IMR-90 (cell line): ENCODE data around the gene SYT11. TPM values are rescaled to one million over a fixed set of nuclear protein-coding genes. Genes with fewer than 3 reads are reported as not detected.
A peak's percentile ranks its signal among the peaks of the same experiment; 100 is the strongest.

ENCODE experiments used
- ATAC-seq: fragments of 200-7000 bp; cut with Tn5 transposase; 2 replicates; pipeline ENCODE4 v1.9.1; 2020; ENCODE audit warnings: low read depth, mild to moderate bottlenecking, moderate library complexity
- BruUV-seq: library from RNA; stranded (reverse); fragments of 400-500 nt; replicated peaks from 2 replicates; lab custom pipeline; 2021; lab: Mats Ljungman, UMichigan
- CTCF ChIA-PET: fragments of 300-600 bp; formaldehyde crosslinking; extraction: SDS; loops from one replicate; lab custom pipeline; 2021; ENCODE audit warnings: antibody characterized with exemption; lab: Yijun Ruan, JAX
- POLR2A ChIA-PET: fragments of 300-600 bp; sonication (Branson Sonifier 250); formaldehyde crosslinking; loops from one replicate; lab custom pipeline; 2022; ENCODE audit warnings: antibody characterized with exemption; ENCODE audit not compliant: unreplicated experiment; lab: Charles Lee
- DNase-seq: peaks from one replicate; pipeline ENCODE4 v3.0.0; 2013
- H2AFZ ChIP-seq: replicated peaks from 2 replicates; pipeline ENCODE3; 2013; ENCODE audit warnings: low read length, mild to moderate bottlenecking; ENCODE audit not compliant: poor library complexity
- H2AK5ac ChIP-seq: 2 replicates; pipeline ENCODE4 v1.6.1; 2013; ENCODE audit warnings: low read depth, low read length, inconsistent platforms
- H2AK9ac ChIP-seq: replicated peaks from 2 replicates; pipeline ENCODE3; 2013; ENCODE audit warnings: mild to moderate bottlenecking, low read depth, low read length, moderate library complexity; ENCODE audit not compliant: poor library complexity
- H2BK120ac ChIP-seq: 2 replicates; pipeline ENCODE4 v1.6.1; 2013; ENCODE audit warnings: low read depth, low read length, inconsistent platforms
- H2BK15ac ChIP-seq: 3 replicates; pipeline ENCODE4 v1.6.1; 2013; ENCODE audit warnings: low read depth, low read length, inconsistent platforms
- H2BK20ac ChIP-seq: 2 replicates; pipeline ENCODE4 v1.6.1; 2013; ENCODE audit warnings: low read depth, mild to moderate bottlenecking, inconsistent platforms, low read length, moderate library complexity
- H2BK5ac ChIP-seq: 2 replicates; pipeline ENCODE4 v1.6.1; 2013; ENCODE audit warnings: mild to moderate bottlenecking, low read depth, low read length, inconsistent platforms; ENCODE audit not compliant: poor library complexity, severe bottlenecking
- H3K14ac ChIP-seq: replicated peaks from 2 replicates; pipeline ENCODE4 v1.6.1; 2013; ENCODE audit warnings: low read depth, low read length, inconsistent platforms
- H3K18ac ChIP-seq: 2 replicates; pipeline ENCODE4 v1.6.1; 2013; ENCODE audit warnings: low read depth, low read length, control low read depth
- H3K23ac ChIP-seq: 2 replicates; pipeline ENCODE4 v1.6.1; 2013; ENCODE audit warnings: low read depth, low read length, inconsistent platforms
- H3K27ac ChIP-seq: 2 replicates; pipeline ENCODE4 v1.5.1; 2013; ENCODE audit warnings: mild to moderate bottlenecking, control low read depth, low read length; ENCODE audit not compliant: insufficient read depth
- H3K27me3 ChIP-seq: 2 replicates; pipeline ENCODE4 v1.6.1; 2013; ENCODE audit warnings: low read length; ENCODE audit not compliant: control insufficient read depth, insufficient read depth
- H3K36me3 ChIP-seq: 2 replicates; pipeline ENCODE4 v1.6.1; 2013; ENCODE audit warnings: low read length, mixed read lengths; ENCODE audit not compliant: control insufficient read depth, insufficient read depth
- H3K4ac ChIP-seq: 2 replicates; pipeline ENCODE4 v1.6.1; 2013; ENCODE audit warnings: low read depth, low read length, inconsistent platforms
- H3K4me1 ChIP-seq: 2 replicates; pipeline ENCODE4 v1.6.1; 2013; ENCODE audit warnings: low read length, mixed read lengths; ENCODE audit not compliant: control insufficient read depth, insufficient read depth
- H3K4me2 ChIP-seq: 2 replicates; pipeline ENCODE4 v1.6.1; 2013; ENCODE audit warnings: low read depth, mild to moderate bottlenecking, control low read depth, low read length, moderate library complexity
- H3K4me3 ChIP-seq: 2 replicates; pipeline ENCODE4 v1.5.1; 2013; ENCODE audit warnings: low read depth, mild to moderate bottlenecking, control low read depth, low read length, moderate library complexity; ENCODE audit not compliant: insufficient read depth
- H3K56ac ChIP-seq: 2 replicates; pipeline ENCODE4 v1.6.1; 2013; ENCODE audit warnings: low read length, inconsistent platforms; ENCODE audit not compliant: insufficient read depth; ENCODE audit errors: extremely low read depth
- H3K79me1 ChIP-seq, 2 experiments: 2 replicates each; pipeline ENCODE4 v1.6.1; 2013; ENCODE audit warnings: low read length in 2 of 2, inconsistent platforms in 1 of 2, low read depth in 1 of 2
- H3K9ac ChIP-seq: 2 replicates; pipeline ENCODE4 v1.6.1; 2013; ENCODE audit warnings: low read depth, low read length, control low read depth
- H3K9me1 ChIP-seq: 2 replicates; pipeline ENCODE4 v1.6.1; 2013; ENCODE audit warnings: low read length, inconsistent platforms; ENCODE audit not compliant: insufficient read depth
- H3K9me3 ChIP-seq: 2 replicates; pipeline ENCODE4 v1.6.1; 2013; ENCODE audit warnings: low read length; ENCODE audit not compliant: control insufficient read depth, insufficient read depth
- H4K20me1 ChIP-seq: 2 replicates; pipeline ENCODE4 v1.6.1; 2013; ENCODE audit warnings: low read length, inconsistent platforms; ENCODE audit not compliant: insufficient read depth
- H4K5ac ChIP-seq: 2 replicates; pipeline ENCODE4 v1.6.1; 2013; ENCODE audit warnings: mild to moderate bottlenecking, low read depth, low read length, control low read depth
- H4K8ac ChIP-seq, 2 experiments: 2 replicates each; pipeline ENCODE4 v1.6.1; 2013; ENCODE audit warnings: low read depth in 2 of 2, low read length in 2 of 2, control low read depth in 1 of 2, inconsistent platforms in 1 of 2
- H4K91ac ChIP-seq: 2 replicates; pipeline ENCODE4 v1.6.1; 2013; ENCODE audit warnings: low read depth, low read length, inconsistent platforms; ENCODE audit not compliant: insufficient read depth
- BHLHE40 ChIP-seq: fragments of 150-350 bp; IDR thresholded peaks from 2 replicates; pipeline ENCODE4 v1.6.1; 2016; ENCODE audit warnings: mild to moderate bottlenecking, low read depth, low read length
- CEBPB ChIP-seq: IDR thresholded peaks from 2 replicates; pipeline ENCODE4 v1.6.1; 2012; ENCODE audit warnings: low read depth, low read length, improper control_type of control experiment
- FOS ChIP-seq: fragments of 150-350 bp; IDR thresholded peaks from 2 replicates; pipeline ENCODE4 v1.6.1; 2016; ENCODE audit warnings: low read depth, low read length
- MAZ ChIP-seq: IDR thresholded peaks from 2 replicates; pipeline ENCODE4 v1.6.1; 2012; ENCODE audit warnings: low read depth, mild to moderate bottlenecking, low read length, improper control_type of control experiment, moderate library complexity, borderline replicate concordance
- MXI1 ChIP-seq: IDR thresholded peaks from 2 replicates; pipeline ENCODE4 v1.6.1; 2012; ENCODE audit warnings: low read depth, mild to moderate bottlenecking, low read length, moderate library complexity, borderline replicate concordance
- POLR2A ChIP-seq: IDR thresholded peaks from 2 replicates; pipeline ENCODE4 v1.6.1; 2012; ENCODE audit warnings: mild to moderate bottlenecking, low read depth, low read length
- RAD21 ChIP-seq: IDR thresholded peaks from 2 replicates; pipeline ENCODE4 v1.6.1; 2012; ENCODE audit warnings: low read length, improper control_type of control experiment
- RFX5 ChIP-seq: IDR thresholded peaks from 2 replicates; pipeline ENCODE4 v1.8.0; 2012; ENCODE audit warnings: low read depth, mild to moderate bottlenecking, low read length, moderate library complexity
- SMC3 ChIP-seq: fragments of 150-350 bp; IDR thresholded peaks from 2 replicates; pipeline ENCODE4 v1.6.1; 2016; ENCODE audit warnings: low read depth, mild to moderate bottlenecking, antibody characterized with exemption, low read length, moderate library complexity
- WGBS, 2 experiments: methylation state at CpG; one replicate each; pipeline versions ENCODE4 v1.1.5 to v1.1.7; 2013; ENCODE audit warnings: missing lambda C conversion rate in 2 of 2; ENCODE audit not compliant: insufficient read length in 1 of 2; ENCODE audit errors: extremely low coverage in 2 of 2; 5-methylcytosine and 5-hydroxymethylcytosine counted together
- dilution Hi-C: fragments of 300-500 bp; cut with HindIII; formaldehyde crosslinking; loops from one replicate; pipeline ENCODE4 v1.14.3; 2018; ENCODE audit warnings: low sequenced_read_pairs; ENCODE audit not compliant: unreplicated experiment
- in situ Hi-C: fragments of 300-500 bp; cut with MboI; formaldehyde crosslinking; loops from 3 replicates; pipeline ENCODE4 v1.14.3; 2019; ENCODE audit warnings: low sequenced_read_pairs, inconsistent platforms, mixed read lengths
- intact Hi-C: fragments of 100-400 bp; cut with micrococcal nuclease; formaldehyde crosslinking; loops from 2 replicates; pipeline ENCODE4 v1.10.0; 2022
- polyA plus RNA-seq, 3 experiments: library from polyadenylated mRNA; depleted of rRNA; stranded (reverse); fragments of >200 nt; gene quantifications; 2 replicates each; pipeline ENCODE4 v1.2.3, GENCODE V29; 2012; ENCODE audit warnings: low replicate concordance in 1 of 3
- total RNA-seq: library from RNA; depleted of rRNA; stranded (reverse); fragments of >200 nt; gene quantifications from 2 replicates; pipeline ENCODE4 v1.2.3, GENCODE V29; 2012
- TF ChIP-seq, protein P1 (sequence below): conservative IDR thresholded peaks from 2 replicates; pipeline ENCODE4 v1.5.1; 2012; ENCODE audit warnings: mild to moderate bottlenecking, low read depth, low read length, improper control_type of control experiment
- TF ChIP-seq, protein P2 (sequence below): fragments of 150-350 bp; IDR thresholded peaks from 2 replicates; pipeline ENCODE4 v1.6.1; 2017; ENCODE audit warnings: mild to moderate bottlenecking, antibody characterized with exemption, low read length, low read depth

The SYT11 gene
- total and polyA plus RNA-seq, 2 of the 4 experiments (the other 2 are of a cell fraction) = 22.9 to 43.7 TPM

DNA sequence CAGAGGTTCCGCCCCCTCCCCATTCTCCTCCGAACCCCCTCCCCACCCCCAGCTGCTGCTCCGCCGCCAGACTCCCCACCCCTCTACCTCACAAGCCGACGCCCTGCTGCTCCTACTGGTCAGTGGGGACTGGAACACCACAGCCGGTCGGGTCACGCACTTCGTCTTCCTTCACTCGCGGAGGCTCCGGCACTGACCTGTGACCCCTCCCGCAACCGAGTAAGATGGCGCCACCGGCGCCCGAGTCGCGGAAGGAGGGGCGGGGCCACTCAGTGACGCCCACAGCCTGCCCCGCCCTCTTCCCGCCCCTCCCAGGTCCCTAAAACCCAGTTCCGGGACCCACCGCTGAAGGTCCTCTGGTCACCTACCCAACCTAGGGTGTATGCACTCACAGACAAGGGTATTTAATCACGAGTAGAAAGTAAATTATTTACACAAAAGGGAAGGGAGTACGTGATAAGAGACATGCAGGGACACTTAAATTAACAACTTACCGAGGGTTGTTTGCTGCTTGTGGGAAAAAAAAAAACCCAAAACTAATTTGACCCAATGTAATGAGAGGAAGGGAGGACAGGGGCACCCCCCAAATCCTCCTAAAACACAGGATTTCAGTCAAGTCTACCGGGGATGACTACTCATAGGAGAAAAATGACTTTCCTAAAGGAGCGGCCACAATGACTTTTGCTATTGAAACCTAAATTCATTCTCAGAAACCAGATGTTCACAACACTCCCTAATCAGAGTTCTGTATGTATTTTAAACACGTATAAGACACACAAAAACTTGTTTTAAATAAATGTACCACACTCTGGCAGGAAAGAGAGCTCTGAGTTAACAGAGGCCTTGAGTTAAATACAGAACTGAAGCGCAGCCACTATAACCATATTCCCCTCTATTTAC lies 52.0 kb downstream of the SYT11 start, which contains the start of gene RIT1:
TSS of gene RIT1 (minus strand) at position 194 of the 900 bp plus-strand sequence. CDS start 588 bp downstream, outside the sequence.
- peak within 1 kb of the TSS; percentile 84 for H3K9ac ChIP-seq
- CTCF ChIA-PET = no interaction called here
- DNase-seq = peak; percentile 72
- peak within 1 kb of the TSS; percentile 88 for H2BK5ac ChIP-seq
- peak within 1 kb of the TSS; percentile 70 for H3K4me3 ChIP-seq
- peak within 1 kb of the TSS; percentile 49 to 91 for H4K8ac ChIP-seq
- peak within 1 kb of the TSS; percentile 7; the same call in 1 of the 3 replicates for H2BK15ac ChIP-seq
- WGBS, 2 experiments = 0% methylated on average over 8 of the region's 34 CpGs; no CpG with 5 or more reads in 1 of the 2 experiments
- peak within 1 kb of the TSS; percentile 87 for H3K23ac ChIP-seq
- H3K79me1 ChIP-seq = peaks cover 23 to 47% of the 10 kb centered on the region in 2 experiments
- H3K27me3 ChIP-seq = no peaks in the 10 kb centered on the region
- H3K14ac ChIP-seq = peak within 1 kb of the TSS; percentile 93
- intact Hi-C loops = loop anchor here (2.0 kb wide), 1 partner anchor 55 kb away; the partner anchor contains the start of gene GON4L
- TF ChIP-seq BHLHE40 = no peak
- peak; percentile 3; the same call in 1 of the 2 replicates for TF ChIP-seq CEBPB
- TF ChIP-seq MXI1 = 0 out of 2 replicates have a peak, but pooled peaks have one; percentile 14
- TF ChIP-seq POLR2A = peak; percentile 62
- no peak for TF ChIP-seq FOS
- TF ChIP-seq SMC3 = no peak
- TF ChIP-seq, protein P1, sequence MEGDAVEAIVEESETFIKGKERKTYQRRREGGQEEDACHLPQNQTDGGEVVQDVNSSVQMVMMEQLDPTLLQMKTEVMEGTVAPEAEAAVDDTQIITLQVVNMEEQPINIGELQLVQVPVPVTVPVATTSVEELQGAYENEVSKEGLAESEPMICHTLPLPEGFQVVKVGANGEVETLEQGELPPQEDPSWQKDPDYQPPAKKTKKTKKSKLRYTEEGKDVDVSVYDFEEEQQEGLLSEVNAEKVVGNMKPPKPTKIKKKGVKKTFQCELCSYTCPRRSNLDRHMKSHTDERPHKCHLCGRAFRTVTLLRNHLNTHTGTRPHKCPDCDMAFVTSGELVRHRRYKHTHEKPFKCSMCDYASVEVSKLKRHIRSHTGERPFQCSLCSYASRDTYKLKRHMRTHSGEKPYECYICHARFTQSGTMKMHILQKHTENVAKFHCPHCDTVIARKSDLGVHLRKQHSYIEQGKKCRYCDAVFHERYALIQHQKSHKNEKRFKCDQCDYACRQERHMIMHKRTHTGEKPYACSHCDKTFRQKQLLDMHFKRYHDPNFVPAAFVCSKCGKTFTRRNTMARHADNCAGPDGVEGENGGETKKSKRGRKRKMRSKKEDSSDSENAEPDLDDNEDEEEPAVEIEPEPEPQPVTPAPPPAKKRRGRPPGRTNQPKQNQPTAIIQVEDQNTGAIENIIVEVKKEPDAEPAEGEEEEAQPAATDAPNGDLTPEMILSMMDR = no peak
- TF ChIP-seq, protein P2, sequence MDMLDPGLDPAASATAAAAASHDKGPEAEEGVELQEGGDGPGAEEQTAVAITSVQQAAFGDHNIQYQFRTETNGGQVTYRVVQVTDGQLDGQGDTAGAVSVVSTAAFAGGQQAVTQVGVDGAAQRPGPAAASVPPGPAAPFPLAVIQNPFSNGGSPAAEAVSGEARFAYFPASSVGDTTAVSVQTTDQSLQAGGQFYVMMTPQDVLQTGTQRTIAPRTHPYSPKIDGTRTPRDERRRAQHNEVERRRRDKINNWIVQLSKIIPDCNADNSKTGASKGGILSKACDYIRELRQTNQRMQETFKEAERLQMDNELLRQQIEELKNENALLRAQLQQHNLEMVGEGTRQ = no peak
- TF ChIP-seq MAZ = peak; percentile 75; the same call in 1 of the 2 replicates
- TF ChIP-seq RAD21 = no peak
- TF ChIP-seq RFX5 = no peak
- ATAC-seq = peak; percentile 89
- peak within 1 kb of the TSS; percentile 92 for H3K4me2 ChIP-seq
- no TSS peak for BruUV-seq
- peaks cover 48% of the 10 kb centered on the region for H3K36me3 ChIP-seq
- in situ Hi-C loops = no loop called here
- H3K9me1 ChIP-seq = peaks cover 2% of the 10 kb centered on the region; the same call in 1 of the 2 replicates
- no peaks in the 10 kb centered on the region for H3K9me3 ChIP-seq
- peak within 1 kb of the TSS; percentile 96 for H3K4ac ChIP-seq
- H4K5ac ChIP-seq = peak within 1 kb of the TSS; percentile 71
- peak within 1 kb of the TSS; percentile 65 for H3K18ac ChIP-seq
- POLR2A ChIA-PET = no interaction called here
- peak within 1 kb of the TSS; percentile 98 for H2AK5ac ChIP-seq
- peak within 1 kb of the TSS; percentile 81 for H3K27ac ChIP-seq
- no peaks in the 10 kb centered on the region for H4K20me1 ChIP-seq
- peak within 1 kb of the TSS; percentile 61 for H2BK120ac ChIP-seq
- peak within 1 kb of the TSS; percentile 86 for H3K56ac ChIP-seq
- dilution Hi-C loops = no loop called here
- peak within 1 kb of the TSS; percentile 11; the same call in 1 of the 2 replicates for H2BK20ac ChIP-seq
- H2AFZ ChIP-seq = peak within 1 kb of the TSS; percentile 92
- H4K91ac ChIP-seq = peak within 1 kb of the TSS; percentile 77
- H3K4me1 ChIP-seq = peaks cover 5% of the 10 kb centered on the region; the same call in 1 of the 2 replicates
- H2AK9ac ChIP-seq = peak within 1 kb of the TSS; percentile 99
